HepG2 (cell line): ENCODE results near the gene LRRTM1.

ENCODE experiments used
- EZH2 ChIP-seq: conservative IDR thresholded peaks from 2 replicates; pipeline ENCODE4 v1.6.1; 2012; ENCODE audit warnings: mild to moderate bottlenecking, low read depth, low read length, moderate library complexity
- HCFC1 ChIP-seq: fragments of 150-350 bp; IDR thresholded peaks from 2 replicates; pipeline ENCODE4 v1.6.1; 2014; ENCODE audit warnings: low read depth, low read length
- TCF7L2 ChIP-seq: IDR thresholded peaks from 2 replicates; pipeline ENCODE4 v1.6.1; 2011; ENCODE audit warnings: mild to moderate bottlenecking, low read depth, low read length, moderate library complexity
- TFAP4 ChIP-seq: sonication (generic); IDR thresholded peaks from 2 replicates; pipeline ENCODE4 v1.6.1; 2016; ENCODE audit warnings: low read depth, borderline replicate concordance
- YY1 ChIP-seq: IDR thresholded peaks from 2 replicates; pipeline ENCODE4 v1.6.1; 2011; ENCODE audit warnings: low read length, low read depth, moderate library complexity, mild to moderate bottlenecking; ENCODE audit not compliant: insufficient read depth, insufficient replicate concordance

GRCh38 chr2:80252294-80252986 is 52.1 kb downstream of the LRRTM1 start:
- TF ChIP-seq HCFC1: no peak
- TF ChIP-seq EZH2: no peak
- TF ChIP-seq TFAP4: no peak
- no peak for TF ChIP-seq TCF7L2
- no peak for TF ChIP-seq YY1
